Cerebellar nuclear complex (tissue), 1 donor: ENCODE data around the gene RNF17.

Experiments used
- DNase-seq, 2 experiments: peaks; one replicate each; lab custom pipeline; 2025; lab: John Stamatoyannopoulos, UW

Gene RNF17

GRCh38 chr13:24896061-24896460 lies 132.1 kb downstream of the RNF17 start:
- DNase-seq = no peak

- no peak for DNase-seq
Observed at GRCh38 chr13:24897293-24897692, 133.3 kb downstream of the RNF17 start.

GRCh38 chr13:24899601-24900000 lies 135.6 kb downstream of the RNF17 start:
- DNase-seq = no peak

DNA sequence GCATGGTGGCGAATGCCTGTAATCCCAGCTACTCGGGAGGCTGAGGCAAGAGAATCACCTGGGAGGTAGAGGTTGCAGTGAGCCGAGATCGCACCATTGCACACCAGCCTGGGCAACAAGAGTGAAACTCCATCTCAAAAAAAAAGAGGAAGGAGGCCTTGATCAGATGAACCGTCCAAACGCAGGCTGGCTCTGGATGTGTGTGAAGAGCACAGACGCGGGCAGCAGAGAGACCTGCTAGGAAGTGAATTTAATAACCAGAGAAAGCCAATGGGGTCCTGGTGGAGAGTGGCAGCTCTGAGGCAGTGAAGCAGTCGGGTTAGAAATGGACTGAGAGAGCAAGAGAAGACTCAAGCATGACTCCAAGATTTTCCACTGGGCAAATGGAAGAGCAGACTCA lies 136.5 kb downstream of the RNF17 start:
- DNase-seq = no peak

GRCh38 chr13:24905242-24905641 lies 141.3 kb downstream of the RNF17 start:
- no peak for DNase-seq

DNA sequence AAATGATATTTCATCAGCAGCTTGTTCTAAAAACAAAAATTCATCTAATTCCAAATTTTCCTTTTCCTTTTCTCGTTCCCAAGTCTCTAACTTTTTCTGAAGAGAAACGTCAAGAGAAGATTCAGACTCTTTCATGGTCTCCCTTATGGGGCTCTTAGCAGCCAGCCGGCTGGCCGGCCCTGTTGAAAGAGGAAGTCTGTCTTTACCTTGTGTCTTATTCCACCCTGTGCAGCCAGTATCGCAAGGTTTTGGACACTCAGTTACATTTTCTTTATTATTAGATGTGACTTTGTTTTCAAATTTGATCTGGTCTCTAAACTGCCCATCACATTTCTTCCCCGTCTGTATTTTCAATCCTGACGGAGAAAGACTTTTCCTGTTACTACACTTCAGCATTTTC lies 142.3 kb downstream of the RNF17 start:
- DNase-seq = no peak

DNA sequence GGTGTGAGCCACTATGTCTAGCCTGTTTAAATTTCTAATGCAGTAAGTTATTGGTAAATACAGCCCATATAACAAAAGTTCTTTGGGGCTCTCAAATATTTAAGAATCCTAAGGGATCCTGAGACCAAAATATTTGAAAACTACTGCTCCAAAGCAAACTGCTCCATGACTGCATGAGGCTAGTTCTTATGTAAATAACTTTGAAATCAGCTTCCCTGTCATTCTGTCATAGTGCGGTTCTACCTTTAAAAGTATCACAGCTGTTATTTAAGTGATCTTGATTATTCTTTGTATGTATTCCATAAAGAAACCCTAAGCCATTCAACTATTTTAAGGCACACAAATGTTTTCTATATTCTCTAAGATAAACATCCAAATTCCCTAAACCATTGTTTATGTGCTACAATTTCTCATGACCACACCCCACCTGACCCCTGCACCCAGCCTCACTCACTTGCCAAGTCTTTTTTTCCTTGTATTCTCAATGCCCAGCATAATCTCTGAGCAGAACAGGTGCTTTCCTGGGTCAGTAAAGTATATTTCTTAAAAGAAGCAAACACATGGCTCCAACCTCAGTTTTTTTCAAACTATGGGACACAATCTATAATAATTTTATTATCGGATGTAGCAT lies 146.6 kb downstream of the RNF17 start:
- no peak for DNase-seq

DNA sequence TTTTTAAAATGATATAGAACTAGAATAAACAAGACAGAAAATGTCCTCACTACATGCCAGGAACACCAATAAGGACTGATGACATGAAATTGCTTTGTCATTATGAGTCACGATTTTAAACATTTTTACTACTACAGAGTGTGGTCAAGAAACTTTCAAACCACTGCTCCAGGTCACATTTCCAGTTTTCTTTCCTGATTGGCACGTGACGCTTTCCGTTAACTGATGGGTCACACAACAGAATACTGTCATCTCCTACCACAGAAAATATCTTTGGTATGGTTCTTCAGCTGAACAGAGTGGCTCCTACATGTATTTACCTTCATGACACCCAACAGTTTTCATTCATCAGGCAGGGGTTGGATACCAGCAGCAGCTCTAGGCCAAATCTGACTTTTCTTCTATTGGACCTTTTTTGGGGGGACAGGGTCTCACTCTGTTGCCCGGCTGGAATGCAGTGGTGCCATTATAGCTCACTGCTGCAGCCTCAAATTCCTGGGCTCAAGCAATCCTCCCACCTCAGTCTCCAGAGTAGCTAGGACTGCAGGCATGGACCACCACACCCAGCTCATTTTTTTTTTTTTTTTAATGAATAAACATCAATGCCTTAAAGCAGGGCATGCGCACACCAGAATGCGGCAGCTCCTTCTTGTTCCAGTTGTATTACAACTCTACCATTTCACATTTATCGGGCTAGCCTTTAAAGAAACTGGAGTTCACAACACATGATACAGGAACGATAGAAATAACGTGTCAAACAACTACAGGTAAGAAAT lies 147.4 kb downstream of the RNF17 start:
- DNase-seq = no peak

DNA sequence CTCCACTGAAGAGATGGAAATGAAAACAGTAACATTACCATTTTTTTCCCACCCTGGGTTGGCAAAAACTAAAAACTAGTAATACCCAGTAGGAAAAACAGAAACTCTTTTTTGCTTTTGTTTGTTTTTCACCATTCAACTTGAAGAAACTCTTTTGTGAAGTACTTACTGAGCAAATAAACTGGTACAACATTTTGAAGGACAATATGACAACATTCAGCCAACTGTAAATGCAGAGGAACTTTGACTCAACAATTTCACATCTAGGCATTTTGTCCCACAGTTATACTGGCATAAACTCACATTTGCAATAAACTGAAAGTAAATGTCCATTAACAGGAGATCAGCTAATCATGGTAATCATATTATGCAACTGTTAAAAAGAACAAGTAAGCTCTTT lies 152.5 kb downstream of the RNF17 start:
- no peak for DNase-seq

- DNase-seq = no peak
Observed at GRCh38 chr13:24921003-24921402, 157.0 kb downstream of the RNF17 start.

DNA sequence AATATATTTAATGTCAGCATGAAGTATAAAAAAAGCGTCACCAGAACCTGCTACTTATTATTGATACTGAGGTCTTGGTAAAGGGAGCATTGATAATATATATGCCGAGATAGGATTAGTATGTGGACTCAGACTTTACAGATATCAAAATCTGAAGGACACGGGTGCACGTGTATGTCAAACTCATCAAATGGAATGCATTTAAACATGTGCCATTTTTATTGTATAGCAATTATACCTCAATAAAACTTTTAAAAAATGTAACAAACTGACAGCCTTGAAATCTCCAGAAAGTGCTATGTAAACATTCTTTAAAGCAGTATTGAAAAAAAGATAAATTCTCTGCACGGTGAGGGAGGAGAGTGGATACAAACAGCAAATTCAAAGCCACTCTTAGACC lies 157.9 kb downstream of the RNF17 start:
- no peak for DNase-seq

DNA sequence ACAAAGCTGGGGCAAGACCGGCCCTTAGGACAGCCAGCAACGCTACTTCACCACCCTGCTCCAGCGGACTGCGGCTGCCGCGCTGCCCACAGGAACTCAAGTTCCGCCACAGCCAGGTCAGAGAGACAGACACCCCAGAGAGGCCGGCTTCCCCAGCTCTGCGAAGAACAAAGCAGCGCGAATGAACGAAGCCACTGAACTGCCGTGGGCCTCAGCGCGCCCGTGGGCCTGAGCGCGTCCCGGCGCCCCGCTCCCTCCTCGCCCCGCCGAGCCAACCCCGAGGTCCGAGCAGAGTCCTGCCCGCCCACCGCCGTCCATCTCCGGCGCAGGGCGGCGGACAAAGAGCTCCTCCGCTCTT lies 158.4 kb downstream of the RNF17 start:
- no peak for DNase-seq

DNA sequence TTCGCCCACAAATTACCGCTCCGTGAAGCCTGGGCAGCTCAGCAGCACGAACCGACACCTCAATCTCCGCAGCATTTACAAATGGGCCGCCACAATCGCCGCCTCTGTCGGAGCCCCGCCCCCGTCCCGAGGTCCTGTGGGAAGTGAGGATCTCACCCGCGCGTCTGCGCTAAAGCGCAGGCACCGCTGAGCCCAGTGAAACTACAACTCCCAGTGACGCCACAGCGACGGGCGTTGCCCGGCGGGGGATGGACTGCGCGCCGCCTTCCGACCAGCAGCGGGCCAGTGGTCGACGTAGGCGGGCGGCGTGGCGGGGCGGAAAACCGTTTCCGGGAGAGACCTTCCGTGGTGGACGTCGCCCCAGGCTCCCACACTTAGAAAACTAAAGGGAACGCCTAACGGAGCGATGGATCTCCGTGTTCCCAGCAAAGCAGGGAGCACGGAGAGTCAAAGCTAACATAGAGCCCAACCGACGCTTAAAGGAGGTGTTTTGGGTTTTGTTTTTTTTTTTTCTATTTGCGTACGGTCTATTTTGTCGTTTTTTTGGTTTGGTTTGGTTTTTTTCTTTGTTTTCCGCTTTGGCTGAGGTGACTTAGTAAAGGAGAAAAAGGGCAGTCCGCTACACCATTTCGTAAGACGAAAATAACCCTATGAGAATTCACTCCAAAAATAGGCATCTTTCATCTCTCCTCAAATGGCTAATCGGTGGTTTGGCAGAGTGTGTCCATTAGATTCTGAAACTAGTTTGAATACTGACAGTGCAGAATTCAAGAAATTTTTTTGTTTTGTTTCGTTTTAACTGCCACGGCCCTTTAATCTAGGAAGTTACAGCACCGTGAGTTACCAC lies 159.0 kb downstream of the RNF17 start:
- DNase-seq = peak; percentile 84 to 89

DNA sequence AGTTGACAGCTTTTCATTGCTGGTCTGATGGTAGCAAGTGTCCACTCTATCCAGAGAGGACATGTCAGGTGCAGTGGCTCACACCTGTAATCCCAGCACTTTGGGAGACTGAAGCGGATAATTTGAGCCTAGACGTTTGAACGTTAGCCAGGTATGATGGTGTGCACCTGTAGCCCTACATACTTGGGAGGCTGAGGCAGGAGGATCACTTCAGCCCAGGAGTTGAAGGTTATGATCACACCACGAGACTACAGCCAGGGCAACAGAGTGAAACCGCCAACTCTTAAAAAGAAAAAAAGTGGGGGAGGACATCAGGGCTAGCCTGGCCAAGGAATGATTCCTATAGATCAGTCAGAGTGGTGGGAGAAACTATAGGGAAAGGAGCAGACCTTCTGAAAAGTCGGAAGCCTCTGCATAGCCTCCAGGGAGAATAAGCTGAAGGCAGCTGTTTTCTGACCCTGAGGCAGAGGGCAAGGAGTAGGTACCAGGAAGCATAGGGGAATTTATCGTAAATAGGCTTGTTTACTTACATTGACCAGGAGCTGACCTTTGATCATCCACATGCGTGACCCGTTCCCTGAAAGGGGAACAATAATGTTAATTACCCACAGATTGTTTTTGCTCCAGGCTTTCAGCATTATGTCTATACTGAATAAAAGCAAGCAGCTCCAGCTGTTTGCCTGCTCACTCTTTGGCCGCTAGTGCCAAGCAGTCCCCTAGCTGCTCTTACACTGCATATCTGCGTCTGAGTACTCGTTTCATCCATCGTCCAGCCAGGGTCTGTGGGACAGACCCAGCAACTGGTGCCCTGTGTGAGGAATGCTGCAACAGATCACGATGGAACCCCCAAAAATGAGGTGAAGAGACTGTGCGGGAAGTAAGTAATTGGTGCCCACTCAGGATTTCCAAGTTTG lies 161.6 kb downstream of the RNF17 start:
- DNase-seq = no peak

GRCh38 chr13:24927810-24928404 lies 163.9 kb downstream of the RNF17 start:
- no peak for DNase-seq

- no peak for DNase-seq
Observed at GRCh38 chr13:24929196-24929595, 165.2 kb downstream of the RNF17 start.
